HepG2 (cell line): Measurements from ENCODE around the gene RHBDL1. TPM values are rescaled to one million over a fixed set of nuclear protein-coding genes. Genes with fewer than 3 reads are reported as not detected.

ENCODE experiments used
- DNMT3B ChIP-seq: conservative IDR thresholded peaks from 2 replicates; pipeline ENCODE4 v1.6.1; 2016; ENCODE audit warnings: missing biosample characterization, control low read depth
- HNRNPH1 ChIP-seq: fragments of 200-400 bp; formaldehyde crosslinking; optimal IDR thresholded peaks from 2 replicates; pipeline ENCODE3; 2017; ENCODE audit warnings: mild to moderate bottlenecking, low read depth, low read length
- KDM2A ChIP-seq: sonication (generic); formaldehyde crosslinking; IDR thresholded peaks from 2 replicates; pipeline ENCODE4 v1.4.0; 2020; ENCODE audit warnings: low read depth, missing genetic modification reagents, borderline replicate concordance
- SOX5 ChIP-seq: IDR thresholded peaks from 2 replicates; pipeline ENCODE4 v1.6.1; 2016; ENCODE audit warnings: borderline replicate concordance
- ZNF331 ChIP-seq: sonication (generic); formaldehyde crosslinking; IDR thresholded peaks from 2 replicates; pipeline ENCODE4 v1.4.0; 2020; ENCODE audit warnings: missing genetic modification reagents
- polyA plus RNA-seq, 8 experiments: library from polyadenylated mRNA; depleted of rRNA in 3 of 8; stranded (reverse) in 7 of 8; unstranded in 1 of 8; fragments of >200 nt; fragmentation: Illumina TruSeq in 4 of 8; extraction: Trizol in 4 of 8; gene quantifications; 2 replicates each; pipeline versions ENCODE4 v1.2.1 to v1.2.3, GENCODE V29; 2011 to 2016; ENCODE audit warnings: low read depth in 4 of 8, missing spikeins in 1 of 8, mixed read lengths in 1 of 8; ENCODE audit not compliant: insufficient read depth in 1 of 8
- total RNA-seq, 5 experiments: library from RNA; depleted of rRNA; stranded (reverse); fragments of >200 nt; fragmentation: Illumina TruSeq; extraction: Trizol; gene quantifications; 2 replicates each; pipeline ENCODE4 v1.2.3, GENCODE V29; 2016; ENCODE audit warnings: low read depth in 1 of 5
- TF ChIP-seq, protein P1 (sequence below): sonication (generic); formaldehyde crosslinking; IDR thresholded peaks from 2 replicates; pipeline ENCODE4 v1.4.0; 2020; ENCODE audit warnings: missing genetic modification reagents, borderline replicate concordance
- TF ChIP-seq, protein P2 (sequence below): sonication (generic); formaldehyde crosslinking; IDR thresholded peaks from 2 replicates; pipeline ENCODE4 v1.4.0; 2020; ENCODE audit warnings: missing genetic modification reagents
- TF ChIP-seq, protein P3 (sequence below): sonication (generic); formaldehyde crosslinking; IDR thresholded peaks from one replicate; pipeline ENCODE4 v1.5.1; 2020; ENCODE audit warnings: mild to moderate bottlenecking, missing genetic modification reagents; ENCODE audit errors: not compliant biosample characterization

RHBDL1 gene
- total and polyA plus RNA-seq, 2 of the 13 experiments (the other 11 are each of a cell fraction or from before 2014, with no cell fraction given): 1.8 to 3.8 TPM

DNA sequence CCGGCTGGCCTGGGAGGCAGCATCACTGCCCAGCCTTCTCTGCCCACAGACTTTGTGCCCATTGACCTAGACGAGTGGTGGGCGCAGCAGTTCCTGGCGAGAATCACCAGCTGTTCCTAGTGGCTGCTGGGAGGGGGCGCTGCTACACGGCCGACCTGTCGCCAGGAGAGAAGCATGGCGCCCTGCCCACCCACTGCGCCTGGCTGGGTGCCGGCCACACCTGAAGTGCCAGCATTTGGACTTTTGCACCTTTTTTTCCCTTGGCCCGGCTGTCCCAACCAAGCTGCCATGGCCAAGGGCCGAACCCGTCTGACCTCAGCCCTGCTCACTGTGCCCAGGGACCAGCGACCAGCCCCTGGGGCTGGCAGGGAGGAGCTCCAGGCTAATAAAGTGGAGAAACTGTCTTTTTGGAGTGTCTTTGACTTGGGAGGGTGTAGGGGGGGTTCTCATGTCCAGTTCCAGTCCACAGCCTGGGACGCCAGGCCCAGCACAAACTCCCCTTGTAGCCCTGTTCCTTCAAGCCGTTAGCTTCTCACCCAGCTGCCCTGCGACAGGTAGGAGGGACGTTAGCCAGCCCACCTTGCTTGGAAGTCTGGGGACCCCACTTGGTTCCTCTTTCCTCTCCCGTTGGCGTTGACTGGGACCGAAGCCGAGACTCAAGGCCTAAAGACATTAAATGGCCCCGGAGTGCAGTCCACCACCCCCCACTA lies 27.2 kb upstream of the RHBDL1 start (continued):
- TF ChIP-seq, protein P1, sequence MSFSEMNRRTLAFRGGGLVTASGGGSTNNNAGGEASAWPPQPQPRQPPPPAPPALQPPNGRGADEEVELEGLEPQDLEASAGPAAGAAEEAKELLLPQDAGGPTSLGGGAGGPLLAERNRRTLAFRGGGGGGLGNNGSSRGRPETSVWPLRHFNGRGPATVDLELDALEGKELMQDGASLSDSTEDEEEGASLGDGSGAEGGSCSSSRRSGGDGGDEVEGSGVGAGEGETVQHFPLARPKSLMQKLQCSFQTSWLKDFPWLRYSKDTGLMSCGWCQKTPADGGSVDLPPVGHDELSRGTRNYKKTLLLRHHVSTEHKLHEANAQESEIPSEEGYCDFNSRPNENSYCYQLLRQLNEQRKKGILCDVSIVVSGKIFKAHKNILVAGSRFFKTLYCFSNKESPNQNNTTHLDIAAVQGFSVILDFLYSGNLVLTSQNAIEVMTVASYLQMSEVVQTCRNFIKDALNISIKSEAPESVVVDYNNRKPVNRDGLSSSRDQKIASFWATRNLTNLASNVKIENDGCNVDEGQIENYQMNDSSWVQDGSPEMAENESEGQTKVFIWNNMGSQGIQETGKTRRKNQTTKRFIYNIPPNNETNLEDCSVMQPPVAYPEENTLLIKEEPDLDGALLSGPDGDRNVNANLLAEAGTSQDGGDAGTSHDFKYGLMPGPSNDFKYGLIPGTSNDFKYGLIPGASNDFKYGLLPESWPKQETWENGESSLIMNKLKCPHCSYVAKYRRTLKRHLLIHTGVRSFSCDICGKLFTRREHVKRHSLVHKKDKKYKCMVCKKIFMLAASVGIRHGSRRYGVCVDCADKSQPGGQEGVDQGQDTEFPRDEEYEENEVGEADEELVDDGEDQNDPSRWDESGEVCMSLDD (CRISPR knock-in tag): 0 out of 2 replicates have a peak, but pooled peaks have one; percentile 41
- TF ChIP-seq SOX5 (CRISPR knock-in tag) (no peak), ZNF331 (CRISPR knock-in tag) (peak; percentile 52; the same call in 1 of the 2 replicates), KDM2A (CRISPR knock-in tag) (peak; percentile 35; the same call in 1 of the 2 replicates), HNRNPH1 (peak; percentile 10), DNMT3B (0 out of 2 replicates have a peak, but pooled peaks have one; percentile 35)
- TF ChIP-seq, protein P2, sequence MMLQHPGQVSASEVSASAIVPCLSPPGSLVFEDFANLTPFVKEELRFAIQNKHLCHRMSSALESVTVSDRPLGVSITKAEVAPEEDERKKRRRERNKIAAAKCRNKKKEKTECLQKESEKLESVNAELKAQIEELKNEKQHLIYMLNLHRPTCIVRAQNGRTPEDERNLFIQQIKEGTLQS (CRISPR knock-in tag): no peak
- TF ChIP-seq, protein P3, sequence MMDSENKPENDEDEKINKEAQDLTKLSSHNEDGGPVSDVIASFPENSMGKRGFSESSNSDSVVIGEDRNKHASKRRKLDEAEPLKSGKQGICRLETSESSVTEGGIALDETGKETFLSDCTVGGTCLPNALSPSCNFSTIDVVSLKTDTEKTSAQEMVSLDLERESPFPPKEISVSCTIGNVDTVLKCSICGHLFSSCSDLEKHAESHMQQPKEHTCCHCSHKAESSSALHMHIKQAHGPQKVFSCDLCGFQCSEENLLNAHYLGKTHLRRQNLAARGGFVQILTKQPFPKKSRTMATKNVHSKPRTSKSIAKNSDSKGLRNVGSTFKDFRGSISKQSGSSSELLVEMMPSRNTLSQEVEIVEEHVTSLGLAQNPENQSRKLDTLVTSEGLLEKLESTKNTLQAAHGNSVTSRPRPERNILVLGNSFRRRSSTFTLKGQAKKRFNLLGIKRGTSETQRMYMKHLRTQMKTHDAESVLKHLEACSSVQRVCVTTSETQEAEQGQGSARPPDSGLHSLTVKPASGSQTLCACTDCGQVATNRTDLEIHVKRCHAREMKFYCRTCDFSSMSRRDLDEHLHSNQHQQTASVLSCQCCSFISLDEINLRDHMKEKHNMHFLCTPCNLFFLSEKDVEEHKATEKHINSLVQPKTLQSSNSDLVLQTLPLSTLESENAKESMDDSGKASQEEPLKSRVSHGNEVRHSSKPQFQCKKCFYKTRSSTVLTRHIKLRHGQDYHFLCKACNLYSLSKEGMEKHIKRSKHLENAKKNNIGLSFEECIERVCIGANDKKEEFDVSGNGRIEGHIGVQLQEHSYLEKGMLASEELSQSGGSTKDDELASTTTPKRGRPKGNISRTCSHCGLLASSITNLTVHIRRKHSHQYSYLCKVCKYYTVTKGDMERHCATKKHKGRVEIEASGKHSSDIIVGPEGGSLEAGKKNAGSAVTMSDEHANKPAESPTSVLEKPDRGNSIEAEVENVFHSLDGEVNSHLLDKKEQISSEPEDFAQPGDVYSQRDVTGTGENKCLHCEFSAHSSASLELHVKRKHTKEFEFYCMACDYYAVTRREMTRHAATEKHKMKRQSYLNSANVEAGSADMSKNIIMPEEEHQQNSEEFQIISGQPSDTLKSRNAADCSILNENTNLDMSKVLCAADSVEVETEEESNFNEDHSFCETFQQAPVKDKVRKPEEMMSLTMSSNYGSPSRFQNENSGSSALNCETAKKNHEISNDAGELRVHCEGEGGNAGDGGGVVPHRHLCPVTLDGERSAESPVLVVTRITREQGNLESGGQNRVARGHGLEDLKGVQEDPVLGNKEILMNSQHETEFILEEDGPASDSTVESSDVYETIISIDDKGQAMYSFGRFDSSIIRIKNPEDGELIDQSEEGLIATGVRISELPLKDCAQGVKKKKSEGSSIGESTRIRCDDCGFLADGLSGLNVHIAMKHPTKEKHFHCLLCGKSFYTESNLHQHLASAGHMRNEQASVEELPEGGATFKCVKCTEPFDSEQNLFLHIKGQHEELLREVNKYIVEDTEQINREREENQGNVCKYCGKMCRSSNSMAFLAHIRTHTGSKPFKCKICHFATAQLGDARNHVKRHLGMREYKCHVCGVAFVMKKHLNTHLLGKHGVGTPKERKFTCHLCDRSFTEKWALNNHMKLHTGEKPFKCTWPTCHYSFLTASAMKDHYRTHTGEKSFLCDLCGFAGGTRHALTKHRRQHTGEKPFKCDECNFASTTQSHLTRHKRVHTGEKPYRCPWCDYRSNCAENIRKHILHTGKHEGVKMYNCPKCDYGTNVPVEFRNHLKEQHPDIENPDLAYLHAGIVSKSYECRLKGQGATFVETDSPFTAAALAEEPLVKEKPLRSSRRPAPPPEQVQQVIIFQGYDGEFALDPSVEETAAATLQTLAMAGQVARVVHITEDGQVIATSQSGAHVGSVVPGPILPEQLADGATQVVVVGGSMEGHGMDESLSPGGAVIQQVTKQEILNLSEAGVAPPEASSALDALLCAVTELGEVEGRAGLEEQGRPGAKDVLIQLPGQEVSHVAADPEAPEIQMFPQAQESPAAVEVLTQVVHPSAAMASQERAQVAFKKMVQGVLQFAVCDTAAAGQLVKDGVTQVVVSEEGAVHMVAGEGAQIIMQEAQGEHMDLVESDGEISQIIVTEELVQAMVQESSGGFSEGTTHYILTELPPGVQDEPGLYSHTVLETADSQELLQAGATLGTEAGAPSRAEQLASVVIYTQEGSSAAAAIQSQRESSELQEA: peak; percentile 18
